NCI-H82 (cell line): ENCODE results near the gene CTIF.
"Not testable (repeated sequence)": the region's sequence is repeated elsewhere in the genome, so short reads cannot be mapped to it uniquely, and the experiment has no call there.

Experiments
- DNase-seq: peaks from one replicate; lab custom pipeline; 2025; lab: John Stamatoyannopoulos, UW

CTIF gene

GRCh38 chr18:48641981-48642380, 103.2 kb downstream of the CTIF start:
- DNase-seq: no peak

GRCh38 chr18:48642503-48642902, 103.7 kb downstream of the CTIF start:
- DNase-seq: no peak

GRCh38 chr18:48643262-48643661, 104.4 kb downstream of the CTIF start:
- no peak for DNase-seq

DNA sequence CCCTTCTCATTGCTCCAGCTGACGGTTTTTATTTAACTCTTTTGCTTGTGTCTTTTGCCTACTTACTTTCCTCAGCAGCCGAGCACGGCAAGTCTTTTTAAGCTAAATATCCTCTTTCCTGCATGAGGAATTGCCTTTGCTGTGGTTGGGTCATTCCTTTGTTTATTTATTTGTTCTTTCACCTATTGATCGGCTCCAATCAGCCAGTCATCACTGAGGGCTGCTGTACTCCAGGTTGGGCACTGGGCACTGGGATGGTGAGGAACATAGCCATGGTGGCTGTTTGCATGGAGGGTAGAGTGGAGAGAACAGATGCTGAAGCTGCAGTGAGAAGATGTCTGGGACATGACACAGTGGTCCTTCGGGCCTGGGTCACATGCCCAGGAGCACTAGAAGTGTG, 105.2 kb downstream of the CTIF start:
- DNase-seq: no peak

- DNase-seq: no peak
Measured at GRCh38 chr18:48645427-48646002, 106.7 kb downstream of the CTIF start.

GRCh38 chr18:48646976-48647375, 108.1 kb downstream of the CTIF start:
- DNase-seq: no peak

DNA sequence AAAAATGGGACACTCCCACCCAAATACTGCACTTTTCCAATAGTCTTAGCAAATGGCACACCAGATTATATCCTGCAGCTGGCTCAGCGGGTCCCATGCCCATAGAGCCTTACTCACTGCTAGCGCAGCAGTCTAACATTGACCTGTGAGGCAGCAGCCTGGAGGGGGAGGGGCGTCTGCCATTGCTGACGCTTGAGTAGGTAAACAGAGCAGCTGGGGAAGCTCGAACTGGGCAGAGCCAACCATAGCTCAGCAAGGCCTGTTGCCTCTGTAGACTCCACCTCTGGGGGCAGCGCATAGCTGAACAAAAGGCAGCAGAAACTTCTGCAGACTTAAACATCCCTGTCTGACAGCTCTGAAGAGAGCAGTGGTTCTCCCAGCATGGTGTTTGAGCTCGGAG, 110.4 kb downstream of the CTIF start:
- DNase-seq: peak; percentile 6

DNA sequence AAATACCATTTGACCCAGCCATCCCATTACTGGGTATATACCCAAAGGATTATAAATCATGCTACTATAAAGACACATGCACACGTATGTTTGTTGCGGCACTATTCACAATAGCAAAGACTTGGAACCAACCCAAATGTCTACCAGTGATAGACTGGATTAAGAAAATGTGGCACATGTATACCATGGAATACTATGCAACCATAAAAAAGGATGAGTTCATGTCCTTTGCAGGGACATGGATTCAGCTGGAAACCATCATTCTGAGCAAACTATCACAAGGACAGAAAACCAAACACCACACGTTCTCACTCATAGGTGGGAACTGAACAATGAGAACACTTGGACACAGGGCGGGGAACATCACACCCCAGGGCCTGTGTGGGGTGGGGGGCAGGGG, 115.8 kb downstream of the CTIF start:
- DNase-seq: not testable (repeated sequence)

- no peak for DNase-seq
Measured at GRCh38 chr18:48655508-48655907, 116.7 kb downstream of the CTIF start.

- no peak for DNase-seq
Measured at GRCh38 chr18:48656176-48656575, 117.3 kb downstream of the CTIF start.

DNA sequence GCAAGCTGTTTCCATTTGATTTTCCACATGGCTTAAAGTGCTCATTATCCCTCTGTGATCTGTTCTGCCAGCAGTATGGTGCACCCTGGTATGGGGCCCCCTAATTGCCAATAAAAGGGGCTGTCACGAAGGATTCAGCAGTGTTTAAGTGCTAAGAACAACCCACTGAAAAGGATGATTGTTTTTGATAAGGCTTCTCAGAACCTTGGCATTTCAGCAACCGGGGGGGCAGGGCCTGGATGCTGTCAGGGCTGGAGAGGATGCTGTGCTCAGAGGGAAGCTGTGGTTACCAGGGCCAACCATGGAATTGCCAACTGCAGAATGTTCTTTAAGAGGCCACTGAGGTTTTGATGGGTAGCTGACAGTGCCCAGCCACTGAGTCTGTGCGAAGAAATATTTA, 117.8 kb downstream of the CTIF start:
- no peak for DNase-seq

GRCh38 chr18:48657447-48658120, 118.8 kb downstream of the CTIF start:
- DNase-seq: no peak

GRCh38 chr18:48658721-48659120, 119.9 kb downstream of the CTIF start:
- DNase-seq: no peak

DNA sequence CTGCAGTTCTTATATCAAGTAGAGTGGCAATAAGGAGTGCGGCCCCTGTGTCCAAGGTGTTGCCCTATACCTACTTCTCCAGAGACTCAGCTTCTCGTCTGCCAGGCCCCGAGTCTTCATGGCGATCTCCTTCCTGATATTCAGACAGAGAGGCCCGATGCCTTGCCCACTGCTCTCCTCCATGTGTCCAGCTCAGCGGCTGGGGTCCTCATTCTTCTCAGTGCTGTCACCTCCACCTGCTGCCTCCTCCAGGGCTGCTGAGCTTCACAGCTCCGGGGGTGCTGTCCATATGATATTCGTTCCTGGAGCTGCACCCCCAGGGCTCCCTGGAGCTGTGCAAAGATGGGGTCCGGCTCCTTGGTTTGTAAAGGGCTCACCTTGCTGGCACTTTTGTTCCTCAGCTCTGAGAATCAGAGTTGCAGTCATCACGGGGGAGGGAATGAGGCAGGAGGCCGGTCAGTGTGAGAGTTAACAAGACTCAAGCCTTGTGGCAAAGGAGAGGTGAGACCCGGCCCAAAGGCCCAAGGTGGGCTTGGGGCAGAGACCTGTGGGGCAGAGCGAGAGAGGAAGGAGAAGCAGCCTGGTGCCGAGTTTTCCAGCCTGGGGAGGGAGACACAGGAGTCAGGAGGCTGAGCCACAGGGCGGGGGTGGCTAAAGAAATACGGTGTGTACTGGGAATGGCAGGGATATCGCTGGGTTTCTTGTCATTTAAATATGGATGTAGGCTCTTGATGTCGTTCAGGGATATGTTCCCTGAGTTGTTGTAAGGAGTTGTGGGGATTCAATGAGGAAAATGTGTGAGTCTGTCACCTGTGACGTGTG, 120.6 kb downstream of the CTIF start:
- no peak for DNase-seq

GRCh38 chr18:48660346-48661228, 121.8 kb downstream of the CTIF start:
- peak; percentile 43 for DNase-seq

DNA sequence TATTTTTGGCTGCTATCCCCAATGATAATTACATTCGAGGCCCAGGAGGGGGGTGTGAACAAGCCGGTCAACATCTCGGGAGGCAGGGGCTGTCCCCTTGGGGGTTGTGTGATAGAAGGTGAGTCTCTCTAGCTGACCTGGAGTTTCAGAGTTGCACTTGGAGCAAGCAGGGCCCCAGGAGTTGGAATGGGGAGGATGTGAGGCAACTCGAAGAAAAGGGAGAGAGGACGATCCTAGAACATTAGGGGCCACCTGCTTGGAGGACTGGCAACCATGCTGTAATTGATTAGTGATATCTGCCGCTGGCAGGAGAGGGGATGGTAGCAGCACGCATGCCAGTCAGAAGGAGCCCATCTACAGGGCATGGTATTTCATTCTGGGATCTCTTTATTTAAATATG, 122.6 kb downstream of the CTIF start:
- DNase-seq: no peak

- DNase-seq: no peak
Measured at GRCh38 chr18:48662011-48662661, 123.3 kb downstream of the CTIF start.

GRCh38 chr18:48663096-48663930, 124.5 kb downstream of the CTIF start:
- DNase-seq: no peak

GRCh38 chr18:48663931-48664847, 125.4 kb downstream of the CTIF start:
- peak; percentile 49 for DNase-seq

- DNase-seq: no peak
Measured at GRCh38 chr18:48665654-48666053, 126.8 kb downstream of the CTIF start.
